Measurements from ENCODE around the gene SKI. TPM values are rescaled to one million over a fixed set of nuclear protein-coding genes. Genes with fewer than 3 reads are reported as not detected.

SKI gene
- total RNA-seq, 1 donor from 2014 or later, result 21.6 TPM

GRCh38 chr1:2355373-2356261 is 127.5 kb downstream of the SKI start:
- no peak for ATAC-seq

GRCh38 chr1:2356401-2356800 is 128.3 kb downstream of the SKI start:
- ATAC-seq, result no peak

DNA sequence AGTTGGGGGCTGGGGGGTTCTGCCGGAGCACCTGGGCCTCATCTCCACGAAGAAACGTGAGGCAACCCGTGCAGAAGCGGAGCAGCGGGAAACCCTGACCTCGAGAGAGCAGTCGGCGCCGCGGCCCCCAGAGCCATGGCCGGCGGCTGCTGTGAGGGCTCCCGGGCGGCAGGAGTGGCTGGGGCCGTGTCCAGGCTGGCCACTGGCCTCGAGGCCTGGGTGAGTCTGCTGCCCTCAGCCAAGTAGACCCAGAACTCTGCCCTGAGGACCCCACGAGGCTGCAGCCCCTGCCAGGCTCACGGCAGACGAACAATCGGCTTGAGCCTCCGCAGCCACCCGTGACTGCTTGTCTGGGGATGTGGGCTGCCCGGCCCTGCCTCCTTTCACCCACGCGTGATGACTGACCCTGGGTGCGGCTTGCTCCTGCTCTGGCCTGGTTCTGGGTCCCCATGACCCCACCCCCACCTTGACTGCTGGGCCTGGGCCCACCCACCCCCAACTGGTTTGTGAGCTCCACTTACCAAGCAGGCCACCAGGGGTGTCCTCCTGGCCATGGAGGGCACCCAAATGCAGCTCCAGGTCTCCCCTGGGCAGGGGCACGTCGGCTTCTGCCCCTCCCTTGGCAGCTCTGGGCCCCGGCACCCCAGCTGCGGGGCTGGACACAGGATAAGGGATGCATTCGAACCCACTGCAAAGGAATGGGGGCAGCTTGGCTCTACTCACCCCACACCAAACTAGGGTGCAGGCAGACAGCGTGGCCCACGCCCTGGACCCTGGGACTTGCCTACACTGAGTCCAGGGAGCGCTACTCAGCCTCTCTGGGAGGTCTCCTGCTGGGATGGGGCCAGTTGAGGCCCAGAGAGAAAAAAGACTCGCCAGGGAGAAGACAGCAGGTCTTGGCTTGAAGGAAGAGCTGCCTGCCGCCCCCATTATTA is 129.1 kb downstream of the SKI start:
- no peak for ATAC-seq

GRCh38 chr1:2358072-2358471 is 130.0 kb downstream of the SKI start:
- ATAC-seq, result no peak

- ATAC-seq, result peak; percentile 6
These were observed 130.8 kb downstream of the SKI start for GRCh38 chr1:2358651-2359640.

Other genes with a start within 250 kb of the SKI start
- gene CFAP74, start 224.5 kb upstream of the SKI start, total RNA-seq, result not detected
- 0.36 TPM for gene GABRD, start 209.0 kb upstream of the SKI start, total RNA-seq
- gene PRKCZ, start 177.9 kb upstream of the SKI start, total RNA-seq, result 21.3 TPM
- gene FAAP20, start 33.5 kb upstream of the SKI start, total RNA-seq, result 36.5 TPM
- 8.4 TPM for gene MORN1, start 163.2 kb downstream of the SKI start, total RNA-seq
- gene RER1, start 163.5 kb downstream of the SKI start, total RNA-seq, result 167 TPM
- 17.7 TPM for gene PEX10, start 184.2 kb downstream of the SKI start, total RNA-seq
- gene PLCH2, start 248.0 kb downstream of the SKI start, total RNA-seq, result 21.0 TPM